Measurements from ENCODE around the gene SAMHD1. TPM values are rescaled to one million over a fixed set of nuclear protein-coding genes. Genes with fewer than 3 reads are reported as not detected.

Gene SAMHD1
- total and polyA plus RNA-seq, 2 of the 13 experiments (the other 11 are each of a cell fraction or from before 2014, with no cell fraction given), result 16.9 to 43.5 TPM

GRCh38 chr20:36871640-36872570 lies 79.6 kb downstream of the SAMHD1 start (continued):
- TF ChIP-seq AKNA (CRISPR knock-in tag; IDR thresholded peaks at IDR 0.05; ENCODE audit: borderline replicate concordance) (no peak), ZMAT5 (CRISPR knock-in tag; IDR thresholded peaks at IDR 0.05; ENCODE audit: borderline replicate concordance, low read depth) (no peak), ZNF451 (CRISPR knock-in tag; IDR thresholded peaks at IDR 0.05) (no peak; the same call in 1 of the 2 replicates), ZNF614 (CRISPR knock-in tag; IDR thresholded peaks at IDR 0.05; ENCODE audit: borderline replicate concordance) (peak; percentile 68), TEAD3 (CRISPR knock-in tag; optimal IDR thresholded peaks at IDR 0.05; ENCODE audit: borderline replicate concordance) (peak; percentile 74), FOXP1 (IDR thresholded peaks at IDR 0.05) (no peak), FOXP1 (CRISPR knock-in tag; IDR thresholded peaks at IDR 0.05) (peak; percentile 20; the same call in 1 of the 2 replicates), ZNF839 (CRISPR knock-in tag; IDR thresholded peaks at IDR 0.05; ENCODE audit: borderline replicate concordance) (0 out of 2 replicates have a peak, but pooled peaks have one; percentile 66), ZNF414 (CRISPR knock-in tag; IDR thresholded peaks at IDR 0.05) (0 out of 2 replicates have a peak, but pooled peaks have one; percentile 5), IKZF4 (CRISPR knock-in tag; IDR thresholded peaks at IDR 0.05; ENCODE audit: borderline replicate concordance, low read depth, not compliant biosample characterization) (no peak), ZNF180 (CRISPR knock-in tag; IDR thresholded peaks at IDR 0.05; ENCODE audit: borderline replicate concordance, low read depth) (no peak), ERF (CRISPR knock-in tag; IDR thresholded peaks at IDR 0.05) (peak; percentile 33; the same call in 1 of the 2 replicates), ZNF367 (CRISPR knock-in tag; IDR thresholded peaks at IDR 0.05; ENCODE audit: borderline replicate concordance) (no peak), GATAD1 (CRISPR knock-in tag; IDR thresholded peaks at IDR 0.05) (no peak), ZNF616 (CRISPR knock-in tag; IDR thresholded peaks at IDR 0.05; ENCODE audit: low read depth) (no peak), ZNF670 (CRISPR knock-in tag; IDR thresholded peaks at IDR 0.05; ENCODE audit: borderline replicate concordance) (no peak), ZBTB34 (CRISPR knock-in tag; IDR thresholded peaks at IDR 0.05) (peak; percentile 70; the same call in 1 of the 2 replicates), KLF6 (CRISPR knock-in tag; IDR thresholded peaks at IDR 0.05) (no peak), PCBP2 (optimal IDR thresholded peaks at IDR 0.05; ENCODE audit: low read depth, low read length, poor library complexity, severe bottlenecking) (no peak), ZNF615 (CRISPR knock-in tag; IDR thresholded peaks at IDR 0.05; ENCODE audit: borderline replicate concordance) (no peak), NBN (conservative IDR thresholded peaks at IDR 0.05) (no peak), POLR2AphosphoS2 (IDR thresholded peaks at IDR 0.05; ENCODE audit: low read depth, low read length) (no peak), ZNF382 (CRISPR knock-in tag; IDR thresholded peaks at IDR 0.05; ENCODE audit: borderline replicate concordance) (no peak)
